IPS-NIHi7 (cell line): Measurements from ENCODE around the gene SLC35B1.

Experiments
- DNase-seq: peaks from one replicate; pipeline ENCODE4 v3.0.0; 2012; ENCODE audit warnings: mixed read lengths; ENCODE audit errors: extremely low spot score

Gene SLC35B1, protein sequence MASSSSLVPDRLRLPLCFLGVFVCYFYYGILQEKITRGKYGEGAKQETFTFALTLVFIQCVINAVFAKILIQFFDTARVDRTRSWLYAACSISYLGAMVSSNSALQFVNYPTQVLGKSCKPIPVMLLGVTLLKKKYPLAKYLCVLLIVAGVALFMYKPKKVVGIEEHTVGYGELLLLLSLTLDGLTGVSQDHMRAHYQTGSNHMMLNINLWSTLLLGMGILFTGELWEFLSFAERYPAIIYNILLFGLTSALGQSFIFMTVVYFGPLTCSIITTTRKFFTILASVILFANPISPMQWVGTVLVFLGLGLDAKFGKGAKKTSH

DNA sequence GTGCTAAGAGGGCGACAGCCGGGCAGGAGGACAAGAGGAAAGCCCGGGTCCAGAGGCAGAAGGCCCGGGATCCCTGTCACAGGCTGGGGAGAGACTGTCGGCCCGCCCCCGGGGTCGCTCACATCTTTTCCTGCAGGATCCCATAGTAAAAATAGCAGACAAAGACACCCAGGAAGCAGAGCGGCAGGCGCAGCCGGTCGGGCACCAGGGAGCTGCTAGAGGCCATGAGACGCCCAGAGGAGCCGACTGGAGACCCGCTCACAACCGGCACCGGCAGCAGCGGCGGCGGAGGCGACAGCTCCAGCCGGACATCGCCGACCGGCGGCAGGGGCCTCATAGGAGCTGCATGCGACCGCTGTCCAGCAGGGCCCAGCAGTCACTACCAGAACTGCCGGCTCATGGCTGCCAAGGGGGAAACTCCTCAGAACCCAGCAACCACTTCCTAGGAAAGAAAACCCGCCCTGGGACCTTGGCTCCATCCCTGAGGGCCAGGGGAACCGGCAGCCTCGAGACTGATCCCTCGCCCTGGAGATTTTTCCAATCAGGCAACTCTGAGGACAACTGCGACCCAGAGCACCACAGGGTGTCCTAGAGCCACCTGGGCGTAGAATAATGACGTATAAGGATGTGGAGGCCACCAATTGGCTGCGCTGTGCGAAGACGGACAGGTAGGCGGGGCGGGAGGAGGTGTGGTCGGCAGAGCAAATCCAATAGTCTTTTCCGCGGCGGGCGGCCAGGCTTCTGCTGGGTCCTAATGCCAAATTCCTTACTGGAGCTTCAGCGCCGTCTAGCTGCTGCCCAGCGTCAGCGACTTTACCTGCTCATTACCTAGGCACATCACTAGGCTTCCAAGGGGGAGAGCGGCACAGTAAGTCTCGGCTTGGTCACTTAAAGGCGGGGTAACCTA is at the start of gene SLC35B1:
SLC35B1 (minus strand) TSS at position 357 of the 907 bp plus-strand sequence; CDS start at position 226, 131 bp downstream.
- peak; percentile 100 for DNase-seq

DNA sequence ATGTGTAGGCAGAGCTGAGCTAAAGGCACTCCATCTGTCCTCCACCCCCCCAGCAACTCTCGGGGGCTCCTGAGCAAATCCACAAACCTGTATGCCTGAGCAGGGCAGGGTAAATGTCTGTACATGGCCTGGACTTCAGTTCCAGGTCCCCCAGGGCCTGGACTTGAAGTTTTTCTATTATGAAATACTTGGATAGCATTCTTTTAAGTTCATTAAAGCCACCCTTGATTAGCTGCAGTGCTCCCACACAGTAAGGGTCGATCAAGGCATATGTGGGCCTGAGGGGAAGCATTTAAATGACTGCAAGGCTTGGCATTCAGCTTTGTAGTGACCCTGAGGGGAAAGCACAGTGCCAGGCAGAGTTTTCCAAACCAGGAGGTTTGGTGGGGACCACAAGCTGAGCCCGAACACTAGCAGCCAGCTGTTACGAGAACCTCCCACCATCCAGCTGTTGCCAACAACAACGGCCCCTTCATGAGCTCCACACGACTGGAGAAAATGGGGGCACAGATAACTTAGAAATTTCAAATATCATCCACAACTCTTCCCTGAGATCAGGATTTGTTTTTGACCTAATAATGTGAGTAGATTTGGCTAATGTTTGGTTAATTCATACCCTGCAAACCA is 49.5 kb upstream of the SLC35B1 start:
- no peak for DNase-seq

DNA sequence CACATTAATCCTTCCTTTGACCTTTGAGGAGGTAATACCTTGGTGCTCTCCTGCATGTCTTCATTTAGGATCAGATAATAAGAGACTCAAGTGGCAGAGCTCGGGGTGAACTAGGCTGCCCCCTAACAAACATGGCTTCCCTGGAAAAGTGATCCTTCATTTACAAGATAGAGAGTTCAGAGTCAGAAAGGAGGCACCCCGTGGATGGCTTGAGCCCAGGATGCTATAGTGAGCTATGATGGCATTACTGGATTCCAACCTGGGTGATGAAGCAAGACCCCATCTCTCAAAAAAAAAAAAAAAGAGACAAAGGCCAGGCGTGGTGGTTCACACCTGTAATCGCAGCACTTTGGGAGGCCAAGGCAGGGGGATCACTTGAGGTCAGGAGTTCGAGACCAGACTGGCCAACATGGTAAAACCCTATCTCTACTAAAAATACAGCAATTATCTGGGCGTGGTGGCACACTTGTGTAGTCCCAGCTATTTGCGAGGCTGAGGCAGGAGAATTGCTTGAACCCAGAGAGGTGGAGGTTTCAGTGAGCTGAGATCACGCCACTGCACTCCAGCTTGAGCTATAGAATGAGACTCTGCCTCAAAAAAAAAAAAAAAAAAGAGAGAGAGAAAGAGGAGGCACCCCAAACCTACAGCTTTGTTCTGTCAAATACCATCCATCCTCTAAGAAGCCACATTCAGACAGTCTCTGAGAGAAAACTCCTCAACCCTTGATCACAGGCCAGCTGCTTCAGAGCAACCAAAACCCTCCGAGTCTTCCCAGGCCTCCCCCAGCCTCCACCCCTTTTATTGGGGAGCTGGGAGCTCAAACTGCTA is 48.8 kb upstream of the SLC35B1 start:
- DNase-seq = no peak

DNA sequence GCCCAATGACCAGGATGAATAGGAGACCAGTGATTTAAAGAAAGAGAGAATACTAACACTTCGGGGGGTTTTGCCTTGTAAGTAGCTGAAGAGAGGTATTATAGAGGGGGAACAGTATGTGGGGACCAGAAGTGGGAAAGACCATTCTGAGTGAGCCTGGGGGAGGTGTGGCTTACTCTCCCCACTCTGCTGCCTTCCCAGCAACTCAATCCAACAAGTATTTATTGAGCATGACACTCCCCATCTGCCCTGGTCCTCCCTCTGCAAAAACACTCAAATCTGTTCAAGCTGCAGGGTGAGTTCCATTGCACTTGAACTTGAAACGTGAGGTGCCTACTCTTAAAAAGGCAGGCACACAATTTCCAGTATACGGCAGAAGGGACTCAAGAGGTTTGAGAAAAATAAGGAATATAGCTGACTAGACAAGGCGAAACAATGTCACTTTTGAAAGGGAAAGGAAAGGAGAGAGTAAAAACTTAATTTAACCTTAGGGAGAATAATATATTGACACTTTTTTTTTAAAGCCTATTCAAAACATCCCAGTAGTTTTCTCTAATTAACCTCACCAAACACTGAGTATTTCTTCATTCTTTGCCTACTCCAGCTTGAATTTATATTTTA is 48.0 kb upstream of the SLC35B1 start:
- no peak for DNase-seq

DNA sequence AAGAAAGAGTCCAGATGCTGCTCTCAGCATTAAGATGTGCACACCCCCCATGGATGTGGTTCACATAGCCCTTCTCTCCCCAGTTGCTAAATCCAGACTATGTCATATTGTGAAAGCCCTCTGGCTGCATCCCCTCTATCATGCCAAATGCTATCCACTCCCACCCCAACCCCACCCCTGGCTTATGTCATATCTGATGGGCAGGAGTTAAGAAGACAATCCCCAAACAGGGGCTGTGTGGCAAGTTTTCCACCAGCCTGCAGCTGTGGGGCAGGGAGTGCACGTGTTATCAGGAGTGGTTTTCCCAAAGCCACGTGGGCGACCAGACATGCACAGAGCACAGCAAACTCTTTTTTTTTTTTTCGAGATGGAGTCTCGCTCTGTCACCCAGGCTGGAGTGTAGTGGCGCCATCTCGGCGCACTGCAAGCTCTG is 46.2 kb upstream of the SLC35B1 start:
- no peak for DNase-seq

DNA sequence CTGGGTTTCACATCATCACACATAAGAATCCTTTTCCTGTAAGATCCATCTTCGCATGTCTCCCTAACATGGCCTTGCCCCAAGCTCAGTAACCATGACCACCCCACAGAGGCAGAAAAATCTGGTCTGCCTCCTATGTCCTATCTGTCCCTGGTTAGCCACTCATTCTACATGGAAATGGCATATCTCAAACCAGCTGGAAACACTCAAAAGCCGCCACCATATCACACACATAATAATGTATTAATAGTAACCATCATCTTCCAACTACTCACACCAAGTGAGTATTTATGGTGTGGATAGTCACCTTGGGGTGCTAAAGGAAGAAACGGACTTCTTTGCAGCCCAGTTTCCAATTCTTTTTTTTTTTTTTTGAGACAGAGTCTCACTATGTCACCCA is 44.7 kb upstream of the SLC35B1 start:
- DNase-seq = no peak

DNA sequence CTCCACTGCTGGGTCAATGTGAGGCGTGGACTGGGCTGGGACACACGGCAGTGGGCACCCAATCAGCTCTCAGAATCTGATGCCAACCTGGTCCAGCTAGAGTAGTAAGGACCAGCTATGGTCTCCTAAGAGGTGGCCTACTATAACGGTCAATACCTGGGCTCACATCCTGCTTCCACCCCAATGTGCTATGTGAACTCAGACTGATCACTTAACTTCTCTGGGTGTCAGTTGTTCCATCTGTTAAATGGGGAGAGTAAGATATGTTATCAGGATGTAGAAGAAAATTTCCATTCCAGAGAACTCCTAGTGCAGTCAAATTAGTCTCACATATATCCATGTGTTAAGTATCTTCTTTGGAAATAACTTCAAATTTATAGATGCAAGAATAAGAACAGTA is 42.0 kb upstream of the SLC35B1 start:
- no peak for DNase-seq

DNA sequence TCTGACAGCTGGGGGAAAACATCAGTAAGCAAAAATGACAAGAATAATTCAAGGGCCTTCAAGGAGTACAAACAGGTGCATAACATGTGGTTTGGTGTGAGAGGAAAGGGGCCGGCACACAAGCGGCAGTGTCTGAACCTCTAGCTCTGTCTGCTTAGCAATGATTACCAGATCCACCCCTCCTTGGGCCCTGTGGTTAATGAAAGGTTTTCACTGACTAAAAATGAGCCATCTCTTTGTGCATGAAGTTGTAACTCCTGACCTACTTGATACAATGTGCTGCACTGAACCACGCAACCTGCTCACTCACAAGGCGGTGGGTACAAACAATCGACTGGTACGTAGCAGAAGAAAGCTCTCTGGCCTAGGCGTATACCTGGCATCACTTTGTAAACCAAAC is 41.0 kb upstream of the SLC35B1 start:
- no peak for DNase-seq

DNA sequence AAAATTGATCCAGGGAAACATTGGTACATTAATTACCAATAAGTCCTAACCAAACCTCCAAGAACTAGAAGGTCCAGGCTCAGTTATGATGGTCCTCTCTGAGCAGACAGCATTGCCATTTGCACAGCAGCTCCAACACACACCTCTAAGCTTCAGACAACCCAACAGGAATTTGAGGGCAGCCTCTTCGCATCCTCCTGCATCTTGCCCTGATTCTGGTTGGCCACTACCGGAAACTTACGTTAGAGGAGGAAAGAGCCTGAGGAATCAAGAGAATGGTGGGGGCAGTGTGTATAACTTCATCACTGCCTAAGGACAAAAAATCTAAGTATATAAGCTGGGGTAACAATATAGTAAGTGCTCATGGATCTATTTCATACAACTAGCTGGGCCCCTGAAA is 40.5 kb upstream of the SLC35B1 start:
- DNase-seq = no peak

DNA sequence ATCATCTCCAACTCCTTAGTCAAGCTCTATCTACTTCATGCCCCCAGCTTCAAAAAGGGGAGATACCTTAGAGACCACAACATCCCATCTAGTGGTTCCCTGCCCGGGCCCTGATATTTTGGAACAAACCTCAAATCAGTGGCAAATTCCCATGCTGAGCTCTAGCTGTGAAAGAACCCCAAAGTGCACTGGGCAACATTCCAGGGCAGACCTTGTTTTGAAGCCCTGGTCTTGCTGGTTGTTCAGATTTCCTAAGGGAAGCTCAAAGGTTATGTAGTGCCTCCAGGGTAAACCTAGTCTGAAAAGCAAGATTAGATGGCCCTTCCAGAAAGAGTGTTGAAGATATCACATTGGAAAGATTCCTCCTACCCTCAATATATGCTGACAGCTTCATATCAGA is 39.9 kb upstream of the SLC35B1 start:
- no peak for DNase-seq

DNA sequence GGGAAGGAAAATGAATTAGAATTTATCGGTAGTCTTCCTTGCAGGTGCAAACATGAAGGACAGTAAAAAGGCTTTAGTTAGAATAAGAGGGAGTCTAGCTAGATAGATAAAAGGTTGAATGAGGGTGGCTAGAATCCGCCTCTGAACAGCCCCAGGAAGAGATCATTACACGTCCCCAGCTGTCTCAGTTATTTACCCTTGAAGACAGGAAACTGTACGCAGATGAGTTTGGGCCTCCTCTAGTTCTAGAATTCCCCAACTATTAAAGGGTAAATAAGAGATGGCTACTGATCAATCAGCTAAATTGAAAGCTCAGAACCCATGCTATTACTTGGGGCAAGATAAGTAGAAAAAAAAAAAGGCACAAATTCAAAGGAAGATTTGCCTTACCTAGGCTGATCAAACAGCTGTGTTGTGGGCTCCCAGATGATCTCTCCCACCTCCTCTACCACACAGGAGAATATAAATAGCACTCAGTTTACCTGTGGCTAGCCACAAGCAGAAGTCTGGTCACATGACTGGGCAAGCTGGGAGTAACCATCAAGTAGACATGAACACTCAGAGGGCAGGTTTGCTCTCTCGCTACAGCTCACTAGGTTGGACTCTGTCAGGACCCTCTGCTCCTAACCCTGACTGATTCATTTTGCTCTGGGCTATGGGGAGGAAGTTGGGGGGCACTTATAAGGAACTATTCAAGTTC is 39.2 kb upstream of the SLC35B1 start:
- DNase-seq = no peak

DNA sequence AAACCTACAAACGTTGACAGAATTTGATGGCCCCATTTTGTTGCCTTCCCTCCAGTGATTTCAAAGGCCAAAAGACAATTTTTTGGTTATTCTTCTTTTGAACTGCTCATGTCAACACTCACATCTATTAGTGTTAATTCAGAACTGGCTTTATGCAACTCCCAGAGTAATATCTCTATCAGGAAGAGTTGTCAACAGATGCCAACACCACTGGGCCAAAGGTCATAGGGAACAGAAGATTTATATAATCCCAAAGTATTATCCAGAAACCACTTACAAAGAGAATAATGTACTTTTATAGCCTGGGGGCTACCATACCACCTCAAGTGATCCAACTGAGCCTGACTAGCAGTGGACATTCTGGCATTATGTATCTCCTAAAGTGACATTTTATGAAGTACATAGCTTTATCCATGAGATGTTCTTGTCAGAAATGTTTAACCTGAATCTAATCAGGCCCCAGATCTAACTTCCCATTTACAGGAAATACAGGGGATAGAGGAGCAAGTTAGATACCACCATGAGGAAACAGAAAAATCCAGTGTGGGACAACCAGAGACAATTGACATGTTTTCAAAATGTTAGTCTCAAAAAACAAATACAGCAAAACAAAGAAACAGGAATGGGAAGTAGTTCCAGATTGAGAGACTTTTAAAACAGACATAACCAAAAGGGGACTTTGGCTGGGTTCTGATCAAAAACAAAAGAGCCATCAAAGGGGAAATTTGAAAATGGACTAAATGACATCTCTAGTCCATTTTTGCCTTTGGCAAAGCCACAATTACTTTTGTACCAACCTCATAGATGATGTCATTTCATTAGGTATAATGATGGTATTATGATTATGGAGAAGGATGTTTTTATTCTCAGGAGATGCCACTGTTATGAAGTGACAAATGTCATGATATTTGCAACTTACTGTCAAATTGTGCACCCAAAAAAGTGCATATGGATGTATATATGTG is 37.7 kb upstream of the SLC35B1 start:
- DNase-seq = no peak

DNA sequence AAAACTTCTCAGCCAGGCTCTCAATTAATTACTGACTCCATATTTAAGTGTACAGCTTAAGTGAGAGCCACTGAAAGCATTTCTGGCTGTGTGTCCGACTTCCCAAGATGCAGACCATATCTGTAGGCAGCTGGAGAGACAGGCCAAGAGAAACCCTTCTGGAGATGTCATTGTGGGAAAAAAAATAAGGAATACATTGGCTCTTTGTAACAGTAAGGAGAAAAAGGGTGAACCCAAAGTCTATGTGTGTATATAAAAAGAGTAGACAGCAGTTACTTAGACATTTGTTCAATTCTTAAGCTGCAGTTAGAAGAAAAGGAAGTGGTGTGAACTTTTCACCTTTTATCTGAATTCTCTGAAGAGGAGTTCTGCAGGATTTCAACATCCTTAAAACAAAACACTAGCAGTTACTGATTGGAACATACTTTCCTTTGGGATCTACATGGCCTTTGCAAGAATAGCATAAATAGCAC is 34.4 kb upstream of the SLC35B1 start:
- no peak for DNase-seq

DNA sequence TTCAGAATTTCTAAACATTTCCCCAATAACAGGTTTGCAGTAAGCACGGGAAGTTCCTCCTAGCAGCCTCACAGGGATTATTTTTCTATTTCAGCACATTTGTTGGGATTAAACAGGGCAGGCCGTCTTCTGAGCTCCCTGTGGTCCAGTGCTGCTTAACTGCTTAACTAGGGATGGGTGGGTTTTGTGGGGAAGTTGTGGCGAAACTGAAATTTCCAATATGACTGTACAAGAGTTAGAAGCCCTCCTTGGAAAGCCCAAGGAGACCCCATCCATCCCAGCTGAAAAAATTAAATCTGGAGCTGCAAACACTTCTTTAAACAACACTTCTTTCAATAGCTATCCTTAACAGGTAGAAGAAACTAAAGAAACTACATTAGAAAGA is 33.9 kb upstream of the SLC35B1 start:
- DNase-seq = no peak

DNA sequence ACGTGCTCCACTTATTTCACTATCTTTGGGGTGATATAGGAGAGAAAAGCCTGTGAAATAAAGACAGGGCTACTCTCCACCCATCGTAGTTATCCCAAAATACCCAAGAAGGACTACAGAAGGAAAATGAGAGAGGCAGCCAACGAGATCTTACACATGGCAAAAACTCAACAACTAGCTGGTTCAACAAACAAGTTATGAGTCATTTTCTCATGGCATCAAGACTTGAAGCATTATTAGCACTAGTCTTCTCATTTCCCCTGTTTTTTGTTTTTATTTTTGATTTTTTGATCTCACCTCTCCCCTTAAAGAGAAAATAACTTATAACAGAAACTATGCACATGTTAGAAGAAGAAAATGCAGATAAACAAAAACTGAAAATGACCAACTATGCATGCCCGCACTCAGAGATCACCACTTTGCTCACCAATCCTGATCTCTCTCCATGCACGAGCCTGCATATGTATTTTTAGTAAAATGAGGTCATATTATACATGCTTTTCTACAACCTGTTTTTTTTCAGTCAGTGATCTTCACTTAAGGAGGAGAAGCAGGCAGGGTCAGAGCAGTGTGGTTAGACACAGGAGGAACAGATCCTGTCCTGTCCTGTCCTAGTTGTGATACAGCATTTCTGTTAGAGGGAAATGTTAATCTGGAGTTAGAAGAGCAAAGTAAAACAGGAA is 33.4 kb upstream of the SLC35B1 start:
- DNase-seq = no peak

DNA sequence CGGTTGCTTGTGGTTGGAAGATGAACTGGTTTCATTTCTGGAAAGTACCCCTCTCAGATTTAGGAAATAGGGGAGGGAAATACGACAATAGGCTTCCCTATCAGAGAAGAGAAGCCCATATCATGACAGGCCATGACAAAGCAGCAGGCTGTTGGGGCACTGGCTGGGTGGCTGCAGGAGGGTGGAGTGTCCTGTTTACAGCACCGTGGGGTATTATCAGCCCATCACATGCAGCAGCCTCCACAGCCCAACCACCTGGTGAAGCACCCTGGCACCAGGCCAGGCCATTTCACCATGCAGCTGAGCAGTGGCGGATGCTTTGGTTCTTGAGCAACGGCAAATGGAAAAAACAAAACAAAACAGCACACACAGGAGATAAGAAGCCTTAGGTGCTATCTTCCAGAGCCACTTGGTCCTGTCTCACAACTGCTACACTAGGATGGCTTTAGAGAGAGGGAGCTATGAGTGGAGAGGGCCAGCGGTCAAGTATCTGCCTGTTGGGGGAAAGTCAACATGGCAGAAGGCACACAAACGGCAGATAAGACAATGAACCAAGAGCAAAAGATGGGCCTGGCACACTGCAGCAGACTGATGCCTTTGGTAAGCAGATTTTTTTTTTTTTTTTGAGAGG is 32.0 kb upstream of the SLC35B1 start:
- no peak for DNase-seq

DNA sequence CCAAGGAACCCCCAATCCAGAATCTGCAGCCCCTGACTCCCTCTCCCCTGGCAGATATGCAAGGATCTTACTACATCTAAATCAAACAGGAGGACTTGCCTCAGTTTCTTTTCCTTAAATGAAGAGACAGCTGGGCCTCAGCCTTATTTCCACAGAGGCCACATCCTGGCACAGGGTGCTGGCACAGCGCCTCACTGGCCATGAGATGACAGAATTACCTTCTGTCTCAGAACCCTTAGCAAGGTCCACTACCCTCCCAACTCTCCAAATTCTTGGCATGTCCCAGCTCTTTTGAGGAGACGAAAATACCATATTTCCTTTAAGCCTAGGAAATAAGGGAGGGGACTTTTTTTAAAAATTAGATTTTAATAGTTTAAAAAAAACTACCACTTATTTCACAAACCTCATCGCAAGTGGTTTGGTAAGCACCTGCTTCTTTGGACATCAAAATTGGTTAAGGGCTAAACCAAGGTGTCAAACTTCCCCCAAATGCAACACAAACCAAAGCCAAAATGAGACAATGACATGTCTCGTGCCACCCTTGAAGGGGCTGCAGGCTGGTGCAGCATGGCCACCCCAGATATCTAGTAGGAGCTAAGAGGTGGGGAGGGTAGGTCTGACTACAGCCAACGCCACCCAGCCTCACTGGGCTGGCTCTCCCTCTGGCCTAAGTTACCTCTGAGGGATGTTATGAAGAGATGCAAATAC is 30.8 kb upstream of the SLC35B1 start:
- no peak for DNase-seq
